PC-3 (cell line): ENCODE data around the gene ACOT6. TPM values are rescaled to one million over a fixed set of nuclear protein-coding genes. Genes with fewer than 3 reads are reported as not detected.

Experiments
- ATAC-seq: fragments of 200-7000 bp; cut with Tn5 transposase; 2 replicates; pipeline ENCODE4 v1.9.1; 2020; ENCODE audit warnings: mild to moderate bottlenecking, moderate library complexity
- BruUV-seq: library from RNA; stranded (reverse); fragments of 400-500 nt; replicated peaks from 2 replicates; lab custom pipeline; 2021; lab: Mats Ljungman, UMichigan
- CTCF ChIA-PET: fragments of 300-600 bp; sonication (Branson Sonifier 250); formaldehyde crosslinking; loops from one replicate; lab custom pipeline; 2022; ENCODE audit warnings: antibody characterized with exemption; lab: Charles Lee
- POLR2A ChIA-PET: fragments of 300-600 bp; sonication (Branson Sonifier 250); formaldehyde crosslinking; loops from one replicate; lab custom pipeline; 2022; ENCODE audit warnings: antibody characterized with exemption; ENCODE audit not compliant: unreplicated experiment; lab: Charles Lee
- DNase-seq: peaks from one replicate; pipeline ENCODE4 v3.0.0-alpha.2; 2015
- H2AFZ ChIP-seq: fragments of 300-600 bp; sonication (generic); 2 replicates; pipeline ENCODE4 v1.6.0; 2016; ENCODE audit warnings: antibody characterized with exemption, low read length
- H3F3A ChIP-seq: fragments of 300-600 bp; sonication (generic); one replicate; pipeline ENCODE4 v1.6.0; 2017; ENCODE audit warnings: antibody characterized with exemption, low read length, control low read depth, mild to moderate bottlenecking; ENCODE audit not compliant: unreplicated experiment
- H3K27ac ChIP-seq: fragments of 300-600 bp; sonication (generic); 2 replicates; pipeline ENCODE4 v1.5.1; 2016; ENCODE audit warnings: mild to moderate bottlenecking, low read length
- H3K27me3 ChIP-seq: fragments of 300-600 bp; sonication (generic); 2 replicates; pipeline ENCODE4 v1.6.1; 2016; ENCODE audit warnings: low read length, mixed read lengths
- H3K36me3 ChIP-seq: fragments of 300-600 bp; sonication (generic); 2 replicates; pipeline ENCODE4 v1.6.1; 2016; ENCODE audit warnings: low read depth, mixed run types, low read length, mixed read lengths
- H3K4me1 ChIP-seq: fragments of 300-600 bp; sonication (generic); 2 replicates; pipeline ENCODE4 v1.5.1; 2016; ENCODE audit warnings: low read length; ENCODE audit not compliant: insufficient read depth
- H3K4me2 ChIP-seq: fragments of 300-600 bp; sonication (generic); 2 replicates; pipeline ENCODE4 v1.6.0; 2016; ENCODE audit warnings: low read length
- H3K4me3 ChIP-seq: fragments of 300-600 bp; sonication (generic); 2 replicates; pipeline ENCODE4 v1.5.1; 2016; ENCODE audit warnings: mild to moderate bottlenecking, low read length, mixed read lengths
- H3K79me2 ChIP-seq: fragments of 300-600 bp; sonication (generic); 2 replicates; pipeline ENCODE4 v1.6.1; 2017; ENCODE audit warnings: low read length, mixed read lengths
- H3K9ac ChIP-seq: fragments of 300-600 bp; sonication (generic); 2 replicates; pipeline ENCODE4 v1.6.0; 2016; ENCODE audit warnings: mild to moderate bottlenecking, low read length
- H3K9me2 ChIP-seq: fragments of 300-600 bp; sonication (generic); replicated peaks from 2 replicates; pipeline ENCODE4 v1.6.1; 2016; ENCODE audit warnings: mixed run types, low read length, mixed read lengths
- H3K9me3 ChIP-seq: fragments of 300-600 bp; sonication (generic); 2 replicates; pipeline ENCODE4 v1.6.1; 2016; ENCODE audit warnings: low read length, mixed read lengths
- H4K20me1 ChIP-seq: fragments of 300-600 bp; sonication (generic); 2 replicates; pipeline ENCODE4 v1.6.1; 2016; ENCODE audit warnings: low read length, mixed read lengths
- CTCF ChIP-seq: fragments of 300-600 bp; sonication (generic); conservative IDR thresholded peaks from 2 replicates; pipeline ENCODE4 v1.5.1; 2017; ENCODE audit warnings: antibody characterized with exemption, low read depth, mild to moderate bottlenecking, low read length
- EZH2 ChIP-seq: fragments of 300-600 bp; sonication (generic); IDR thresholded peaks from one replicate; pipeline ENCODE4 v1.6.1; 2017; ENCODE audit warnings: antibody characterized with exemption, mild to moderate bottlenecking, low read length; ENCODE audit not compliant: unreplicated experiment
- EZH2phosphoT487 ChIP-seq: fragments of 300-600 bp; sonication (generic); IDR thresholded peaks from 2 replicates; pipeline ENCODE4 v1.6.1; 2018; ENCODE audit warnings: mild to moderate bottlenecking, antibody characterized with exemption, low read length, borderline replicate concordance
- intact Hi-C: fragments of 100-400 bp; cut with micrococcal nuclease; formaldehyde crosslinking; loops from 2 replicates; pipeline ENCODE4 v1.9.0; 2023
- total RNA-seq: library from RNA; depleted of rRNA; stranded (reverse); fragments of >200 nt; gene quantifications from 2 replicates; pipeline ENCODE4 v1.2.3, GENCODE V29; 2014; rRNA removed

Gene ACOT6
- total RNA-seq, 1 experiment from 2014 or later: not detected

- no peak for ATAC-seq
- Histone ChIP-seq H3K4me3 (no peak overlapping the region), H3K27ac (no peak overlapping the region), H3K27me3 (no peaks in the 10 kb centered on the region), H2AFZ (no peak overlapping the region), H3K9me3 (no peaks in the 10 kb centered on the region), H3F3A (no peaks in the 10 kb centered on the region), H3K36me3 (no peaks in the 10 kb centered on the region), H3K9me2 (no peaks in the 10 kb centered on the region), H3K9ac (no peak overlapping the region), H3K4me2 (no peak overlapping the region), H3K4me1 (peaks cover 2% of the 10 kb centered on the region), H4K20me1 (no peaks in the 10 kb centered on the region), H3K79me2 (no peaks in the 10 kb centered on the region)
- CTCF ChIA-PET: no interaction called here
- POLR2A ChIA-PET: no interaction called here
- DNase-seq: no peak
- intact Hi-C loops: loop anchor here (10.0 kb wide), 1 partner anchor 187 kb away; the partner anchor contains the start of gene PTGR2
- BruUV-seq: no TSS peak
- TF ChIP-seq CTCF (no peak), EZH2phosphoT487 (no peak), EZH2 (no peak)
Measured at GRCh38 chr14:73667854-73668253, 55.5 kb downstream of the ACOT6 start.

Other genes starting within 250 kb of the ACOT6 start
- gene NUMB, start 154.0 kb upstream of the ACOT6 start, total RNA-seq: 22.2 and 26.8 TPM in 2 replicates
- 27.4 and 34.8 TPM in 2 replicates for gene RIOX1, start 121.6 kb upstream of the ACOT6 start, total RNA-seq
- 1.1 and 1.4 TPM in 2 replicates for gene ACOT1, start 75.4 kb upstream of the ACOT6 start, total RNA-seq
- 0.15 and 2.2 TPM in 2 replicates for gene HEATR4, start 53.6 kb upstream of the ACOT6 start, total RNA-seq
- gene ACOT2, start 43.3 kb upstream of the ACOT6 start, total RNA-seq: 39.0 and 46.0 TPM in 2 replicates
- 3.9 and 5.1 TPM in 2 replicates for gene ACOT4, start 20.6 kb upstream of the ACOT6 start, total RNA-seq
- 2.6 and 13.9 TPM in 2 replicates for gene DNAL1, start 32.5 kb downstream of the ACOT6 start, total RNA-seq
- gene PNMA1, start 101.9 kb downstream of the ACOT6 start, total RNA-seq: 30.8 and 36.7 TPM in 2 replicates
- gene PTGR2, start 239.3 kb downstream of the ACOT6 start, total RNA-seq: 6.2 and 7.9 TPM in 2 replicates